Stimulated activated CD8-positive, alpha-beta memory T cell treated with anti-CD3 and anti-CD28 coated beads, Interleukin-7, amount 100 ng/mL, for 4 hours (primary cell): ENCODE data around the gene ZNF786.
"Not testable (repeated sequence)": the region's sequence is repeated elsewhere in the genome, so short reads cannot be mapped to it uniquely, and the experiment has no call there.

Experiments
- DNase-seq, 2 donors: peaks; one replicate each; pipeline ENCODE4 v3.0.0-alpha.2; 2020; ENCODE audit warnings: low read depth in 2 of 2

Gene ZNF786

GRCh38 chr7:149090397-149091195 lies at the start of gene ZNF786:
TSS of gene ZNF786 (minus strand) at chr7:149090718. CDS start at chr7:149090640, 78 bp downstream.
- DNase-seq: peak; percentile 88 to 95

DNA sequence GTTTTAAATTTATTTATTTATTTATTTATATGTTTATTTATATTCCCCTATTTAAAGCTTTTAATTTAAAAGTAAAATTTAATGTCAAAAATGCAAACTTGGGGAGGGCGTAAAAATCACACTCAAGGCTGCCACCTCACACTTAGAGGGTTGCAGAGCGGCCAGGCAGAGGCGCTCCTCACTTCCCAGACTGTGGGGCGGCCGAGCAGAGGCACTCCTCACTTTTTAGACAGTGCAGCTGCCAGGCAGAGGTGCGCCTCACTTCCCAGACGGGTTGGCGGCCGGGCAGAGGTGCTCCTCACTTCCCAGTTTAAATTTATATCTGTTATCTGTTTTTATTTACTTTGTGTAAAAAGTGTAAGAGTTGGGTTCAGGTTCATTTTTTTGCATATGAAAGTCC lies 45.6 kb upstream of the ZNF786 start:
- no peak for DNase-seq

DNA sequence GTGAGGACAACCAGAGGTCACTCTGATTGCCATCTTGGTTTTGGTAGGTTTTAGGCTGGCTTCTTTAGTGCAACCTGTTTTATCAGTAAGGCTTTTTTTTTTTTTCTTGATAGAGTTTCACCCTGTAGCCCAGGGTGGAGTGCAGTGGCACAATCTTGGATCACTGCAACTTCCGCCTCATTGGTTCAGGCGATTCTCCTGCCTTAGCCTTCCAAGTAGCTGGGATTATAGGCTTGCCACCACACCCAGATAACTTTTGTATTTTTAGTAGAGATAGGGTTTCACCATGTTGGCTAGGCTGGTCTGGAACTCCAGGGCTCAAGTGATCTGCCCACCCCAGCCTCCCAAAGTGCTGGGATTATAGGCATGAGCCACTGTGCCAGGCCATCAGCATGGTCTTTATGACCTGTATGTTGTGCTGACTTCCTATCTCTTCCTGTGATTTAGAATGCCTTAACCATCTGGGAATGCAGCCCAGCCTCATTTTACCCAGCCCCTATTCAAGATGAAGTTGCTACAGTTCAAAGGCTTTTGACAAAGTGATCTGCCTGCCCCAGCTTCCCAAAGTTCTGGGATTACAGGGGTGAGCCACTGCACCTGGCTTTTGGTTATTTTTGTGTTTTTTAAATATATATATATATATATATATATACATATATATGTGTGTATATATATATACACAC lies 42.7 kb upstream of the ZNF786 start:
- no peak for DNase-seq

GRCh38 chr7:149130572-149131198 lies 40.2 kb upstream of the ZNF786 start:
- DNase-seq: no peak

DNA sequence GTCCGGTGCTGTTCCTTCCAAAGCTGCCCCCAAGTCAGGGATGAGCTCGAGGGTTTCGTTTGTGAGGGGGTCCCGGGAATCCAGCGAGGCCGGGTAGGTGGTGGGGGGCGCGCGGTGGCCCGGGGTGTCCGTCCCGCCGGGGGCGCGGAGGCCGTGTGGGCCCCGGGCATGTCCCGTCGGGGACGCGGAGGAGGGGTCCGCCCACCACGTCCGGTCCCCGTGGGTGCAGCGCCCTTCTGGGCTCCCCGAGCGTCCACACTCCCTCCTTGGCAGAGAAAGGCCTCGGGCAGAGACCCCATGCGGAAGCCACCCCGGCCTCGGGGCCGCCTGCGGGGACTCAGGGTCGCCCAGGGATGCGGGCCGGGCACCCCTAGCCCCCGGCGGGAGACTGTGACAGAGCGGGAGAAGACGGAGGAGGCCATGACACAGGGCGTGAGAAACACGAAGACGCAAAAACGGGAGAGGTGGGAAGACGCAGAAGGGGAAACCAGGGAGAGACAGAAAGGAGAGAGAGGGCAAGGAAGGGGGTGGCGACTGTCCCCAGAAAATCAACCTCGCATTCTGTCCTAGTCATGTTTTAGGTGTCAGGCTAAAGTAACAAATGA lies 36.2 kb upstream of the ZNF786 start:
- DNase-seq: peak; percentile 44 to 72

GRCh38 chr7:149125863-149126661 lies 35.5 kb upstream of the ZNF786 start, which contains the start of gene ZNF425:
TSS of gene ZNF425 (minus strand) at chr7:149126324. CDS start at chr7:149126213, 111 bp downstream.
- DNase-seq: peak; percentile 83 to 91

DNA sequence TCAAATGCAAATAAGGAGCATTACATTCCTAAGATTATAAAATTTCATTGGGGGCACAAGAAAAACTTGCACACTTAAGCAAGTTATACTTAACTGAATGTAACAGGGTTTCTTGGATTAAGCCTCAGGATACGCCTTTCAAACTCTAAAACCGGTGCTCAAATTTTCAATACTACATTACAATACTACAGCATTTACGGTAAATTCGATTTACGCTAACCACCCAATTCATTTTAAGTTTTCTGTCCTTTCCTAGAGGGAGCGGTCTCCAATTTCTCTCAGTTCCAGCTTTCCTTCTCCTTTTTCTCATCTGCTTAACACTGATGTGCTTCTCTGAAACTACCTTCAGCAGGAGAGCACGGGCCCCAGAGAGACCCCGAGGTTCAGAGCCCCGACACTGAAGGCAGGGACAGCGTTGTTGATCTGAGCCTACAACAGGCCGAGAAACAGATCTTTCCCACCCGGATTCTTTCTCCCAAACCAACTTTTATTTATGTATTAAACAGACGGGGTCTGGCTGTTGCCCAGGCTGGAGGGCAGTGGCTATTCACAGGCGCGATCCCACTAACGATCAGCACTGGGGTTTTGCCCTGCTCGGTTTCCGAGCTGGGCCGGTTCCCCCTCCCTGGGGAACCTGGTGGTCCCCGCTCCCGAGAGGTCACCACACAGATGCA lies 34.8 kb upstream of the ZNF786 start:
- no peak for DNase-seq

DNA sequence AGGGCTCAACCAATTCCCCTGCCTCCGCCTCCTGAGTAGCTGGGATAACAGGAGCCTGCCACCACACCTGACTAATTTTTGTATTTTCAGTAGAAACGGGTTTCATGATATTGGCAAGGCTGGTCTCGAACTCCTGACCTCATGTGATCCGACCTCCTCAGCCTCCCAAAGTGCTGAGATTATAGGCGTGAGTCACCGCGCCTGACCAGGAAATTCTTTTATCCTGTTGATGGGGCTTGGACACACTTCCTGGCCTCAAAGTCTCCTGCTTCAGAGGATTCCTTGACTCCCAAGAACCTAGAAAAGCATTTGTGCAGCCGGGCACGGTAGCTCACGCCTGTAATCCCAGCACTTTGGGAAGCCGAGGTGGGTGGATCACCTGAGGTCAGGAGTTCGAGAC lies 19.5 kb upstream of the ZNF786 start:
- no peak for DNase-seq

DNA sequence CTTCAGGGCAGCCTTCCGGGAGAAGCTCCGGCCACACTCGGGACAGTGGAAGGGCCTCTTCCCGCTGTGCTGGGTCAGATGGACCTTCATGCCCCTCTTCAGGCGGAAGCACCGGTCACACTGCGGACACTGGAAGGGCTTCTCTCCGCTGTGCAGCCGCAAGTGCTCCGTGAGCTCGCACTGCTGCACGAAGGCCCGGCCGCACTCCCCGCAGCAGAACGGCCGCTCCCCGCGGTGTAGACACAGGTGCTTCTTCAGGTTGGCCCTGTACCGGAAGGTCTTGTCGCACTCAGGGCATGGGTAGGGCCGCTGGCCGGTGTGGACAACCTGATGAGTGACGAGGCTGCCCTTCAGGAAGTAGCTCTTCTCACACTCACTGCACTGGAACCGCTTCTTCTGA lies 14.2 kb upstream of the ZNF786 start:
- no peak for DNase-seq

DNA sequence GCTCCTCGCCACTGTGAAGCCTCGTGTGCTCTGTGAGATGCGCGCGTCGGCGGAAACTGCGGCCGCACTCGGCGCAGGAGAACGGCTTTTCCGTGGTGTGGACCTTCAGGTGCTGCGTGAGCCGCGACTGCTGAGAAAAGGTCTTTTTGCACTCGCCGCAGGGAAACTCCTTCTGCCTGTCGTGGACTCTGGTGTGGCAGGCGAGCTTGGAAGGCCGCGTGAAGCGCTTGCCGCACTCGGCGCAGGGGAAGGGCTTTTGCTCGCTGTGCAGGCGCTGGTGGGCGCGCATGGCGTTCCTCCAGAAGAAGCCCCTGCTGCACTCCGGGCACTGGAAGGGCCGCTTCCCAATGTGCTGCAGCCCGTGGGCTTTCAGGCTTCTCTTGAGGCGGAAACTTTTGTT lies 13.7 kb upstream of the ZNF786 start:
- no peak for DNase-seq

DNA sequence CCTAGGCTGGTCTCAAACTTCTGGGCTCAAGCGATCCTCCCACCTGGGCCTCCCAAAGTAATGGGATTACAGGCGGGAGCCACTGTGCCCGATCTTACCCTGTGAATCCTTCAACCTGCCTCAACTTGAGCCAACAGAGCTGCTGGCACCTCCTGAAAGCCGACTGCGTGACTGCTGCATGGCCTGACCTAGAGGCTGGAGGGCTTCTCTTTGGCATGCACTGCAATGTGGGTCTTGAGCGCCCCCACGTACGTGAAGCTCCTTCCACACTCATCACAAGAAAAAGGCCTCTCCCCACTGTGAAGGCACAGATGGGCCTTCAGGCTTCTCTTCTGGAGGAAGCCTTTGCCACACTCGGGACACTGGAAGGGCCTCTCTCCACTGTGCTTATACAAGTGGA lies 12.9 kb upstream of the ZNF786 start:
- DNase-seq: no peak

GRCh38 chr7:149102666-149103065 lies 12.1 kb upstream of the ZNF786 start:
- DNase-seq: no peak

GRCh38 chr7:149100821-149101220 lies 10.3 kb upstream of the ZNF786 start:
- DNase-seq: no peak

DNA sequence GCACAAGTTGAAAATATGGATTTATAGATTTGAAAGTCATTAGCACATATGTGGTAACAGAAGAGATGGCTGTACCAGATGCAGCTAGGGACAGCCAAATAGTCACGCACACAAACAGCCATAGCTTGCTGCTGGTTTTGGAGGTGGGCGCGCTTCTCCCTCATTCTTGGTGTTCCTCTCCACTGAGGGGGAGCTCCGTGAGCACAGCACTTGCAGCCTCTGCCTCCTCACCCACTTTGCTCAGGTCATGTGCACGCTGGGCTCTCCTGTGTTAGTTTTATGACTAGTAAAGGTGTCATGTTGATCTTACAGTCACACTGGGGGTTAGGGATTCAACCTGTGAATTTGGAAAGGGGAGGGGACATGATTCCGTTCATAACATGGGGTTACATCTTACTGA lies 8.5 kb upstream of the ZNF786 start:
- DNase-seq: no peak

GRCh38 chr7:149097088-149097487 lies 6.6 kb upstream of the ZNF786 start:
- DNase-seq: no peak

GRCh38 chr7:149093228-149093627 lies 2.7 kb upstream of the ZNF786 start:
- DNase-seq: no peak

- DNase-seq: not testable (repeated sequence)
Measured at GRCh38 chr7:149092244-149092643, 1.7 kb upstream of the ZNF786 start.

DNA sequence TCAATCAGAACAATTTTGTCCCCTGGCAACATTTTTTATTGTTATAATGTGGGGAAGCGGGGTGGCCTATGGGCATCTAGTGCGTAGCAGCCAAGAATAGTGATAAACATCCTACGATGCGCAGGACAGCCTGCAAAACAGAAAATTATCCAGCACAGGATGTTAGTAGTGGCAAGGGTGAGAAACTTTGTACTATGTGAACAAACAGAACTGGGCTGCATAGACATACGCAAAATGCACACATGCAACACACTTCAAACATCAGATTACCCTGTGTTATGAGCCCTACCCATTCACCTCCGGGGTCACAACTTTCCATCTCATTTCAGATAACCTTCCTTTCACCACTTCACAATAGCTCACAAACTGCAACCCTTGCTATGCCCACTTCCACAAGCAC lies 3.1 kb downstream of the ZNF786 start:
- DNase-seq: no peak

DNA sequence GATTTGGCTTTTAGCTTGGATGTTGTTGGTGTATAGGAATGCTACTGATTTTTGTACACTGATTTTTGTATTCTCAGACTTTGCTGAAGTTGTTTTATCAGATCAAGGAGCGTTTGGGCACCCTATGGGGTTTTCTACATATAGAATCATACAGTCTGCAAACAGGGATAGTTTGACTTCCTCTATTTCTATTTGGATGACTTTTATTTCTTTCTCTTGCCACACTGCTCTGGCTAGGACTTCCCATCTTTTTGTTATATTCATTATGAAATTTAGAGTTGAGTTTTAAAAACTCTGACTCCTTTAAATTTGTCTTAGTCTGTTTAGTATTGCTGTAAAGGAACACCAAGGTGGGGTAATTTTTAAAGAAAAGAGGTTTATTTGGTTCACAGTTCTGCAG lies 4.7 kb downstream of the ZNF786 start:
- DNase-seq: no peak

- DNase-seq: no peak
Measured at GRCh38 chr7:149084407-149084806, 6.1 kb downstream of the ZNF786 start.

DNA sequence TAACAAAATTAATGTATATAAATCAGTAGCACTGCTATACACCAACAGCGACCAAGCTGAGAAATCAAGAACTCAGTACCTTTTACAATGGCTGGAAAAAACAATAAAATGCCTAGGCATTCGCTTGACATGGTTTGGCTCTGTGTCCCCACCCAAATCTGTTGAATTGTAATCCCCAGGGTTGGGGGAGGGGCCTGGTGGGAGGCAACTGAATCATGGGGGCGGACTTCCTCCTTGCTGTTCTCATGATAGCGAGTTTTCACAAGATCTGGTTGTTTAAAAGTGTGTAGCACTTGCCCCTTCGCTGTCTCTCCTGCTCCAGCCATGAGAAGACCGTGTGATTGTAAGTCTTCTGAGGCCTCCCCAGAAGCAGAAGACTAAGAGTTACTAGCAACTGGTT lies 8.6 kb downstream of the ZNF786 start:
- no peak for DNase-seq
